ENCODE results near the gene BCL6B.

BCL6B gene

DNA sequence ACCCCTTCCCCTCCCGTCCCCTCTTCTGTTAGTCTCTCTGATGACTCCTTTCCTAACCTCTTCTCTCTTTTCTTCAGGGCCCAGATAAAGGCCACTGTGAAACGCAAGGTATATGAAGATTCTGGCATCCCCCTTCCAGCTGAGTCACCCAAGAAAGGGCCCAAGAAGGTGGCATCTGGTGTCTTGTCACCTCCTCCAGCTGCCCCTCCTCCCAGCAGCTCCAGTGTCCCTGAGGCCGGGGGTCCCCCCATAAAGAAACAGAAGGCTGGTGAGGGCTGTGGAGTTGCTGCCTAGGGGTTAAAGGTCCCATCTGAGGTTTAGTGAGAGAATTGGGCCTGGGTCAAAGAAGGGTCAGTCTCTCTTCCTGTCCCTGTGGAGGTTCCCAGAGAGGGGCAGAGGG is 6.4 kb upstream of the BCL6B start:
- POLR2A ChIA-PET = no interaction called here
- Histone ChIP-seq H3K27me3 (replicated peaks in 2 of 5; ENCODE audit: control insufficient read depth in 4 of 5, insufficient read depth in 5 of 5, low read length in 4 of 5) (no peaks in the 10 kb centered on the region), H3K4me1 (ENCODE audit: control extremely low read depth in 1 of 4, control insufficient read depth in 4 of 4, insufficient read depth in 4 of 4, low read length in 3 of 4) (peaks cover 17 to 75% (median 59%) of the 10 kb centered on the region in 4 experiments), H3K36me3 (ENCODE audit: control insufficient read depth in 4 of 4, insufficient read depth in 4 of 4, low read length in 3 of 4) (peaks cover 0 to 12% (median 5%) of the 10 kb centered on the region in 4 experiments), H3K4me3 (ENCODE audit: control insufficient read depth in 1 of 7, extremely low read depth in 1 of 7, insufficient read depth in 4 of 7, low read depth in 2 of 7, low read length in 6 of 7) (no peak overlapping the region), H3K27ac (ENCODE audit: insufficient read depth in 1 of 2, low read depth in 1 of 2, low read length in 2 of 2, poor library complexity in 1 of 2, severe bottlenecking in 2 of 2) (no peak overlapping the region), H3K9me3 (ENCODE audit: control extremely low read depth in 1 of 5, control insufficient read depth in 4 of 5, insufficient read depth in 2 of 5, low read depth in 1 of 5, low read length in 4 of 5) (no peaks in the 10 kb centered on the region)
- WGBS (ENCODE audit: insufficient coverage) = 100% methylated on average over 1 of the region's 3 CpGs
- no peak for DNase-seq
- CTCF ChIA-PET = interaction anchor here (0.7 to 1.7 kb wide), 9 partner anchors 9 to 354 kb away, joined by 3 to 6 read pairs (median 3); no protein-coding TSS in a partner anchor

- Histone ChIP-seq H3K36me3 (ENCODE audit: control insufficient read depth in 4 of 4, insufficient read depth in 4 of 4, low read length in 3 of 4) (peaks cover 0 to 12% (median 5%) of the 10 kb centered on the region in 4 experiments), H3K27ac (ENCODE audit: insufficient read depth in 1 of 2, low read depth in 1 of 2, low read length in 2 of 2, poor library complexity in 1 of 2, severe bottlenecking in 2 of 2) (peak overlapping the region in 1 of 2 experiments; percentile 5), H3K4me3 (ENCODE audit: control insufficient read depth in 1 of 7, extremely low read depth in 1 of 7, insufficient read depth in 4 of 7, low read depth in 2 of 7, low read length in 6 of 7) (peak overlapping the region in 1 of 7 experiments; percentile 12), H3K27me3 (replicated peaks in 2 of 5; ENCODE audit: control insufficient read depth in 4 of 5, insufficient read depth in 5 of 5, low read length in 4 of 5) (no peaks in the 10 kb centered on the region), H3K4me1 (ENCODE audit: control extremely low read depth in 1 of 4, control insufficient read depth in 4 of 4, insufficient read depth in 4 of 4, low read length in 3 of 4) (peaks cover 12 to 76% (median 62%) of the 10 kb centered on the region in 4 experiments), H3K9me3 (ENCODE audit: control extremely low read depth in 1 of 5, control insufficient read depth in 4 of 5, insufficient read depth in 2 of 5, low read depth in 1 of 5, low read length in 4 of 5) (no peaks in the 10 kb centered on the region)
- no peak for DNase-seq
- WGBS (ENCODE audit: insufficient coverage) = 90% methylated on average over 12 of the region's 20 CpGs
- ChIA-PET CTCF (interaction anchor here (0.7 to 8.8 kb wide), 8 partner anchors 10 to 355 kb away, joined by 3 to 76 read pairs (median 3); no protein-coding TSS in a partner anchor), POLR2A (no interaction called here)
Observed at GRCh38 chr17:7016886-7017826, 5.7 kb upstream of the BCL6B start.

- Histone ChIP-seq H3K27me3 (replicated peaks in 2 of 5; ENCODE audit: control insufficient read depth in 4 of 5, insufficient read depth in 5 of 5, low read length in 4 of 5) (no peaks in the 10 kb centered on the region), H3K27ac (ENCODE audit: insufficient read depth in 1 of 2, low read depth in 1 of 2, low read length in 2 of 2, poor library complexity in 1 of 2, severe bottlenecking in 2 of 2) (peak overlapping the region in 1 of 2 experiments; percentile 5), H3K36me3 (ENCODE audit: control insufficient read depth in 4 of 4, insufficient read depth in 4 of 4, low read length in 3 of 4) (peaks cover 0 to 12% (median 5%) of the 10 kb centered on the region in 4 experiments), H3K4me1 (ENCODE audit: control extremely low read depth in 1 of 4, control insufficient read depth in 4 of 4, insufficient read depth in 4 of 4, low read length in 3 of 4) (peaks cover 12 to 81% (median 67%) of the 10 kb centered on the region in 4 experiments), H3K9me3 (ENCODE audit: control extremely low read depth in 1 of 5, control insufficient read depth in 4 of 5, insufficient read depth in 2 of 5, low read depth in 1 of 5, low read length in 4 of 5) (no peaks in the 10 kb centered on the region), H3K4me3 (ENCODE audit: control insufficient read depth in 1 of 7, extremely low read depth in 1 of 7, insufficient read depth in 4 of 7, low read depth in 2 of 7, low read length in 6 of 7) (peak overlapping the region in 2 of 7 experiments; percentile 12 to 23)
- CTCF ChIA-PET = interaction anchor here (8.8 kb wide), 1 partner anchor 12 kb away, joined by 76 read pairs; no protein-coding TSS in a partner anchor
- WGBS (ENCODE audit: insufficient coverage) = 37% methylated on average over 8 of the region's 12 CpGs
- POLR2A ChIA-PET = no interaction called here
- DNase-seq = peak in 2 of 3 donors; percentile 62 to 68
Observed at GRCh38 chr17:7017827-7018200, 5.0 kb upstream of the BCL6B start.

DNA sequence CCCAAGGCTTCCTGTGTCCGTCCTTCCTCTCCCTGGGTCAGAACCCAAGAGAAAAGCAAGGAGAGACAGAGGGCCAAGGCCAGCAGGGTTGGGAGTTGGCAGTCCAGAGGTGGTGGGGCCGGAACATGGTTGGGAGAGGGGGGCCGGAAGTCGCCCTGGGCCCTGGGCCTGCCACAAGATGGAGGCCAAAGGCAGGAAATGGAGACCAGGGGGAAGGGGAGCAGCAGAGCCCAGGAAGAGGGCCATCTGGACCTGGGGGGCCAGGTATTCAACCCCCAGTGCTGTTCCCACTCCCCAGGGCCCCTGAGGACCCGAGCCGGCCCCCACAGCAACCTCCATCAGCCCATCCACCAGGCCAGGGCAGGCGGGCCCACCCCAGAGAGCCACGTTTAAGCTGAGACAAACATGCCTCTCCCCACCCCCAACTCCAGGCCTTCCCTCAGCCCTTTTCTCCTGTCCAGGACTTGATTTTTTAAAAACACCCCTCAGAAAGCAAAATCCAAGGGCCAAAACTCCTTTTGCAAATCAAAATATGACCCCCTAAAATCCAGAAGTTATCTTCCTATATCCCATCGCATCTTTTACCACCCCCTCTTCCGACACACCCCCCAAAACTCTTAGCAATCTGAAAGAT is 4.4 kb upstream of the BCL6B start:
- peaks cover 0 to 12% (median 5%) of the 10 kb centered on the region in 4 experiments for H3K36me3 ChIP-seq (ENCODE audit: control insufficient read depth in 4 of 4, insufficient read depth in 4 of 4, low read length in 3 of 4)
- DNase-seq = no peak
- H3K4me3 ChIP-seq (ENCODE audit: control insufficient read depth in 1 of 7, extremely low read depth in 1 of 7, insufficient read depth in 4 of 7, low read depth in 2 of 7, low read length in 6 of 7) = peak overlapping the region in 1 of 7 experiments; percentile 23
- CTCF ChIA-PET = interaction anchor here (8.8 kb wide), 1 partner anchor 13 kb away, joined by 76 read pairs; no protein-coding TSS in a partner anchor
- H3K27ac ChIP-seq (ENCODE audit: insufficient read depth in 1 of 2, low read depth in 1 of 2, low read length in 2 of 2, poor library complexity in 1 of 2, severe bottlenecking in 2 of 2) = no peak overlapping the region
- WGBS (ENCODE audit: insufficient coverage) = 96% methylated on average over 6 of the region's 10 CpGs
- H3K9me3 ChIP-seq (ENCODE audit: control extremely low read depth in 1 of 5, control insufficient read depth in 4 of 5, insufficient read depth in 2 of 5, low read depth in 1 of 5, low read length in 4 of 5) = no peaks in the 10 kb centered on the region
- H3K4me1 ChIP-seq (ENCODE audit: control extremely low read depth in 1 of 4, control insufficient read depth in 4 of 4, insufficient read depth in 4 of 4, low read length in 3 of 4) = peaks cover 13 to 82% (median 68%) of the 10 kb centered on the region in 4 experiments
- POLR2A ChIA-PET = interaction anchor here (0.6 kb wide), 1 partner anchor 200 kb away, joined by 3 read pairs; no protein-coding TSS in a partner anchor
- H3K27me3 ChIP-seq (replicated peaks in 2 of 5; ENCODE audit: control insufficient read depth in 4 of 5, insufficient read depth in 5 of 5, low read length in 4 of 5) = peaks cover 0 to 3% (median 0%) of the 10 kb centered on the region in 5 experiments

- DNase-seq = no peak
- ChIA-PET POLR2A (no interaction called here), CTCF (interaction anchor here (0.7 to 8.8 kb wide), 3 partner anchors 14 to 108 kb away, joined by 3 to 76 read pairs (median 9); partner anchors contain the start of gene SLC16A11)
- Histone ChIP-seq H3K27me3 (replicated peaks in 2 of 5; ENCODE audit: control insufficient read depth in 4 of 5, insufficient read depth in 5 of 5, low read length in 4 of 5) (peaks cover 0 to 3% (median 0%) of the 10 kb centered on the region in 5 experiments), H3K4me1 (ENCODE audit: control extremely low read depth in 1 of 4, control insufficient read depth in 4 of 4, insufficient read depth in 4 of 4, low read length in 3 of 4) (peaks cover 9 to 79% (median 63%) of the 10 kb centered on the region in 4 experiments), H3K36me3 (ENCODE audit: control insufficient read depth in 4 of 4, insufficient read depth in 4 of 4, low read length in 3 of 4) (peaks cover 0 to 12% (median 5%) of the 10 kb centered on the region in 4 experiments), H3K9me3 (ENCODE audit: control extremely low read depth in 1 of 5, control insufficient read depth in 4 of 5, insufficient read depth in 2 of 5, low read depth in 1 of 5, low read length in 4 of 5) (no peaks in the 10 kb centered on the region), H3K4me3 (ENCODE audit: control insufficient read depth in 1 of 7, extremely low read depth in 1 of 7, insufficient read depth in 4 of 7, low read depth in 2 of 7, low read length in 6 of 7) (no peak overlapping the region), H3K27ac (ENCODE audit: insufficient read depth in 1 of 2, low read depth in 1 of 2, low read length in 2 of 2, poor library complexity in 1 of 2, severe bottlenecking in 2 of 2) (no peak overlapping the region)
- 76% methylated on average over 6 of the region's 10 CpGs for WGBS (ENCODE audit: insufficient coverage)
Observed at GRCh38 chr17:7019367-7019766, 3.5 kb upstream of the BCL6B start.

DNA sequence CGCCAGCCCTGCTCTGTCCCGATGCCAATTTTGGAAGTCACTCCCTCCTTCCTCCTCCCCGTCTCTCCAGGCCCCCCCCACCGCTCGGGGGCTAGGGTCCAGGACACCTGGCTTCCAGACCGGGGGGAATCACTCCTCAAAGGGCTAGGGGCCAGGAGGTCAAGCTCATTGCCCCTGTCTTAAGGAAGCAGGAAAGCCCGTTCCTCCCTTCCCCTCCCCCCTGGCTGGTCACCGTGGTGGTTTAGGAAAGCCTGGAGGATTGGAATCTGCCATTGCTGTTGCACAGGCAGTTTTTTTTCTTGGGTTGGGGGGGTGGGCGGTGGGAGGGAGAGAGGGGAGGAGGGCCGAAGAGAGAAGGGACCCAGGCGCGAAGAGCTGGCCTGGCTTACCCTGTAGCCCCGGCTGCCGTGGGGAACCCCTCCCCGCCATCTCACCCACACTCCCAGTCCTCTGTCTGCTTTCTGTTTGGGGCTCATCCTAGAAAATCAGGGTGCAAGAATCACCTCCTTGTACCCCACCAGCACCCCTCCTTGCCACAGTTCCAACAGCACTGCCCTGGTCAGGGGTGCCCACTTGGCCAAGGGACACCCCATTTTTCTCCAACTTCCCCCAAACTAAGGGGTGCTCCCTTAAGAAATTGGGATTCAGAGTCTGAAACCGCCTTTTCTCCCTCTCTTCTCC is 2.9 kb upstream of the BCL6B start:
- Histone ChIP-seq H3K4me3 (ENCODE audit: control insufficient read depth in 1 of 7, extremely low read depth in 1 of 7, insufficient read depth in 4 of 7, low read depth in 2 of 7, low read length in 6 of 7) (peak overlapping the region in 1 of 7 experiments; percentile 19), H3K36me3 (ENCODE audit: control insufficient read depth in 4 of 4, insufficient read depth in 4 of 4, low read length in 3 of 4) (peaks cover 0 to 12% (median 5%) of the 10 kb centered on the region in 4 experiments), H3K4me1 (ENCODE audit: control extremely low read depth in 1 of 4, control insufficient read depth in 4 of 4, insufficient read depth in 4 of 4, low read length in 3 of 4) (peaks cover 9 to 79% (median 62%) of the 10 kb centered on the region in 4 experiments), H3K27me3 (replicated peaks in 2 of 5; ENCODE audit: control insufficient read depth in 4 of 5, insufficient read depth in 5 of 5, low read length in 4 of 5) (peaks cover 0 to 3% (median 0%) of the 10 kb centered on the region in 5 experiments), H3K27ac (ENCODE audit: insufficient read depth in 1 of 2, low read depth in 1 of 2, low read length in 2 of 2, poor library complexity in 1 of 2, severe bottlenecking in 2 of 2) (no peak overlapping the region), H3K9me3 (ENCODE audit: control extremely low read depth in 1 of 5, control insufficient read depth in 4 of 5, insufficient read depth in 2 of 5, low read depth in 1 of 5, low read length in 4 of 5) (no peaks in the 10 kb centered on the region)
- 50% methylated on average over 8 of the region's 16 CpGs for WGBS (ENCODE audit: insufficient coverage)
- DNase-seq = no peak
- ChIA-PET POLR2A (interaction anchor here (3.3 kb wide), 1 partner anchor 16 kb away, joined by 17 read pairs; the partner anchor contains the start of gene SLC16A13), CTCF (interaction anchor here (0.7 to 8.8 kb wide), 5 partner anchors 14 to 109 kb away, joined by 3 to 76 read pairs (median 9); partner anchors contain the start of genes SLC16A11 and SLC16A13)
